ENCODE results near the gene SDK1. TPM values are rescaled to one million over a fixed set of nuclear protein-coding genes. Genes with fewer than 3 reads are reported as not detected.

SDK1 gene
- total RNA-seq, 1 donor from 2014 or later = 10.9 TPM

DNA sequence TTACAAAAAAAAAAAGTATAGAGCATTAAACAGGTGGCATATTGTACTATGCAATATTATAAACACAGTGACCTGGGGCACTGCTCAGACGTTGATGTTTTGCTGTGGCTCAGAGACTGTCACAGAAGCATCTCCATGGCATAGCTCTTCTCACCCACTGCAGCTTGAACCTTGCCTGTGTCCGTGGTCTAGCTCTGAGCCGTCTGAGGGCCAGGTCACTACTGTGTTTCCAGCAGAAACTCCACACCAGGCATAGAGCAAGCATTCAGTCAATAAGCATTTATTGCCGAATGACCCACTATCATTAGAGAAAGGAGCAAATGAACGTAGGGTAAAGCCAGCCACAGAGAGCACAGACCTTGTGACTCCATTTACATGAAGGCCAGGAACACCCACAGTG, 937.8 kb downstream of the SDK1 start:
- no peak for DNase-seq (ENCODE audit: low spot score)
- no peak overlapping the region for H3K4me3 Mint-ChIP-seq (ENCODE audit: unreplicated experiment)
- TF ChIP-seq, protein P1, sequence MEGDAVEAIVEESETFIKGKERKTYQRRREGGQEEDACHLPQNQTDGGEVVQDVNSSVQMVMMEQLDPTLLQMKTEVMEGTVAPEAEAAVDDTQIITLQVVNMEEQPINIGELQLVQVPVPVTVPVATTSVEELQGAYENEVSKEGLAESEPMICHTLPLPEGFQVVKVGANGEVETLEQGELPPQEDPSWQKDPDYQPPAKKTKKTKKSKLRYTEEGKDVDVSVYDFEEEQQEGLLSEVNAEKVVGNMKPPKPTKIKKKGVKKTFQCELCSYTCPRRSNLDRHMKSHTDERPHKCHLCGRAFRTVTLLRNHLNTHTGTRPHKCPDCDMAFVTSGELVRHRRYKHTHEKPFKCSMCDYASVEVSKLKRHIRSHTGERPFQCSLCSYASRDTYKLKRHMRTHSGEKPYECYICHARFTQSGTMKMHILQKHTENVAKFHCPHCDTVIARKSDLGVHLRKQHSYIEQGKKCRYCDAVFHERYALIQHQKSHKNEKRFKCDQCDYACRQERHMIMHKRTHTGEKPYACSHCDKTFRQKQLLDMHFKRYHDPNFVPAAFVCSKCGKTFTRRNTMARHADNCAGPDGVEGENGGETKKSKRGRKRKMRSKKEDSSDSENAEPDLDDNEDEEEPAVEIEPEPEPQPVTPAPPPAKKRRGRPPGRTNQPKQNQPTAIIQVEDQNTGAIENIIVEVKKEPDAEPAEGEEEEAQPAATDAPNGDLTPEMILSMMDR (IDR thresholded peaks at IDR 0.05) = no peak
- no peaks in the 10 kb centered on the region for H3K4me1 Mint-ChIP-seq (ENCODE audit: low read depth)
- peaks cover 7% of the 10 kb centered on the region for H3K36me3 Mint-ChIP-seq (ENCODE audit: low read depth)
- no peaks in the 10 kb centered on the region for H3K9me3 Mint-ChIP-seq (ENCODE audit: low read depth)
- H3K27me3 Mint-ChIP-seq (ENCODE audit: low read depth) = no peaks in the 10 kb centered on the region
- no peak overlapping the region for H3K27ac Mint-ChIP-seq (ENCODE audit: unreplicated experiment)

DNA sequence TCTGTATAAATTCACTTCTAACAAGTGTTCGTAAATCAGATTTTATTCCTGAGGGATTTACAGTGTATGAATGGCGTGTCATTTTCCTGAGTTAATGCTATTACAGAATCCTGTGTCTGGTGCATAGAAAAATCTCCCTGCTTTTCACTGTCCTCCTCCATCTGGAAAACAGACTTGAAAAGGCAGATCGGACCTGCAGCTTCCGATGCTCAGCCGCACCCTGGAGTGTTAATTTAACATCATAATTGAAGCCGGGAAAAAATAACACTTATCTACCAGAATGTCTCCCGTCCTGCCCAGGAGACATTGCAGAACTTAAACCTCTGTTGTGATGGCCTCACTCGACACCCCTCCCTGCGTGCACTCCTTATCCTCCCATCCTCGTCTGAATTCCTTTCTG, 939.0 kb downstream of the SDK1 start:
- Mint-ChIP-seq H3K27me3 (ENCODE audit: low read depth) (no peaks in the 10 kb centered on the region), H3K4me1 (ENCODE audit: low read depth) (no peaks in the 10 kb centered on the region), H3K27ac (ENCODE audit: unreplicated experiment) (no peak overlapping the region), H3K36me3 (ENCODE audit: low read depth) (peaks cover 10% of the 10 kb centered on the region), H3K9me3 (ENCODE audit: low read depth) (peaks cover 4% of the 10 kb centered on the region), H3K4me3 (ENCODE audit: unreplicated experiment) (no peak overlapping the region)
- no peak for DNase-seq (ENCODE audit: low spot score)
- TF ChIP-seq, protein P1 (IDR thresholded peaks at IDR 0.05) = no peak

DNA sequence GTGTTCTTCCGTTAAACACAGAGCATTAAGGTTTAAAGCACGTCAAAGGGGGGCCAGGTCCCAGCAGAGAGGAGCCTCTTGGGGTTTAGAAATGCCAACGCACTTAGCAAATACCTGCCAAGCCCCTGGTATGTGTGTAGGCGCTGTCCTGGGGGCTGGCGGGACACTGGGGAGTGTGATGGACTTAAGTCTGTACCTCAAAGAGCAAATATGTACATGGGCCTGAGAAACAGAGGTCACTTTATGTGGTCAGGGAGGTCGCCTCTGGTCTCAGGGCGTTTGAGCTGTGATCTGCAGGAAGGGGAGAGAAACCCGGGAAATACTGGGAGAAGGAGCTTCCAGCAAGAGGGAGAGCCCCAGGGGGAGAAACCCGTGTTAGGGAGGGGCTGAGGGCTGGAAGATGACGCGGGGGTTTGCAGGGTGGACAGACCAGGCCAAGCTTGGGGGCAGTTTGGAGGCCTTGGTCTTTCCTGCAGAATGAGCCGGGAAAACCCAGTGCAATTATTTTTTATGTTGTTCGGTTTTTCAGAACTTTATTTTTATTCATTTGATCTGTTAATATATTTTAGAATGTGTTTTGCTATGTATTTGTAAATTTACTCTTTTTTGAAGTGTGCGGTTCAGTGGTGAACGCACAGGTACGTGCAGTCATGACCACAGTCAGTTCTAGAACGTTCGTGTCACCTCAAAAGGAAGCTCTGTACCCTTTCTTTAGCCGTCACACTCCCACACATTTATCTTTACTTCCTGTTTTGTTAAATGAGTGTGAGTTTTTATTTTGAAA, 939.7 kb downstream of the SDK1 start:
- Mint-ChIP-seq H3K27ac (ENCODE audit: unreplicated experiment) (no peak overlapping the region), H3K9me3 (ENCODE audit: low read depth) (peaks cover 7% of the 10 kb centered on the region), H3K27me3 (ENCODE audit: low read depth) (no peaks in the 10 kb centered on the region), H3K4me1 (ENCODE audit: low read depth) (peaks cover 4% of the 10 kb centered on the region), H3K36me3 (ENCODE audit: low read depth) (peaks cover 14% of the 10 kb centered on the region), H3K4me3 (ENCODE audit: unreplicated experiment) (no peak overlapping the region)
- TF ChIP-seq, protein P1 (IDR thresholded peaks at IDR 0.05) = no peak
- peak; percentile 41 for DNase-seq (ENCODE audit: low spot score)

DNA sequence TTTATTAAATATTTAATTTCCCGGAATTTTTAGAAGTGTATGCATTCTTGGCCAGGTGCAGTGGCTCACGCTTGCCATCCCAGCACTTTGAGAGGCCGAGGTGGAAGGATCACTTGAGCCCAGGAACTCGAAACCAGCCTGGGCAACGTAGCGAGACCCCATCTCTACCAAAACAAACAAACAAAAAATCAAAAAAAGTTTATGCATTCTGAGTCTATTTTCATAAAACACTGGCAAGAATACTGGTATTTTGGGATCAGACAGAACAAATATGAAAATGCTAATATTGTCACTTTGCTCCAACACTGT, 940.2 kb downstream of the SDK1 start:
- Mint-ChIP-seq H3K27me3 (ENCODE audit: low read depth) (no peaks in the 10 kb centered on the region), H3K9me3 (ENCODE audit: low read depth) (peaks cover 7% of the 10 kb centered on the region), H3K36me3 (ENCODE audit: low read depth) (peaks cover 15% of the 10 kb centered on the region), H3K27ac (ENCODE audit: unreplicated experiment) (no peak overlapping the region), H3K4me3 (ENCODE audit: unreplicated experiment) (no peak overlapping the region), H3K4me1 (ENCODE audit: low read depth) (peaks cover 9% of the 10 kb centered on the region)
- DNase-seq (ENCODE audit: low spot score) = no peak
- TF ChIP-seq, protein P1 (IDR thresholded peaks at IDR 0.05) = no peak

DNA sequence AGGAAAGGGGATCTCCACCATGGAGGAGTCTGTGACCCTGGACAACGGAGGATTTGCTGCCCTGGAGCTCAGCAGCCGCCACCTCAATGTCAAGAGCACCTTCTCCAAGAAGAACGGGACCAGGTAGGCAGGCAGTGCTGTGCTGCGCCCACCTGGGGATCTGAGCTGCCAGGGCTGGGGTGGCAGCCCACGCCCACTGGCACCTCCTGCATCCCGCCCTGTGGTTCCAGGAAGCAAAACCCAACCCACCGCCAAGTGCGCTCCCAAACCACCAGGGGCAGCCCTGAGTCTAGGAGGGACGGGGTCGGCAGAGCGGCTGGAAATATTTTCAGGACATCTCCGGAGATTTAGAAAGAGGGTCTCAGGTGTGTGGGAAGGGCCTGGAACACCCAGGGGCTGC, 940.7 kb downstream of the SDK1 start:
- Mint-ChIP-seq H3K36me3 (ENCODE audit: low read depth) (peaks cover 15% of the 10 kb centered on the region), H3K4me1 (ENCODE audit: low read depth) (peaks cover 10% of the 10 kb centered on the region), H3K9me3 (ENCODE audit: low read depth) (peaks cover 7% of the 10 kb centered on the region), H3K4me3 (ENCODE audit: unreplicated experiment) (no peak overlapping the region), H3K27me3 (ENCODE audit: low read depth) (no peaks in the 10 kb centered on the region), H3K27ac (ENCODE audit: unreplicated experiment) (no peak overlapping the region)
- TF ChIP-seq, protein P1 (IDR thresholded peaks at IDR 0.05) = no peak
- peak; percentile 73 for DNase-seq (ENCODE audit: low spot score)

Data from chondrocyte (in vitro differentiated cells).